ENCODE measurements around the gene KIF24.

DNA sequence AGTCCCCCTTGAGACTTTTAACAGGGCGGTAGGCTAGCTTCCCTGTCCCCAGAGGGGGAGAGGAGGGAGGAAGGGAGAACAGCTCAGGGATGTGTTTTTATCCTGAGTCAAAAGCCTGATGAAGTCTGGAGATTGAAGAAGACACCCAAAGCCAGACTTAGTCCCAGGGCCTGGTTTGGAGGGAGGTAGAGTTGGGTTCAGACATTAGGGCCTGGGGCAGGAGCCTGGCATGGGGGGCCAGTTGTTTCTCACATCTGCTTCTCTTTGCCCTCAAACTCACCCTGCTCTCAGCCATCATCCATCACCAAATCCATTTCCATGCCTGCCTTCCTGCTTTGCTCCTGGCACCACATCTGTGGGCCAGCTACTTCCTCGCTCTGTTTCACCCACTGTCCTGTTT lies 44.7 kb upstream of the KIF24 start:
- TF ChIP-seq, protein P1, sequence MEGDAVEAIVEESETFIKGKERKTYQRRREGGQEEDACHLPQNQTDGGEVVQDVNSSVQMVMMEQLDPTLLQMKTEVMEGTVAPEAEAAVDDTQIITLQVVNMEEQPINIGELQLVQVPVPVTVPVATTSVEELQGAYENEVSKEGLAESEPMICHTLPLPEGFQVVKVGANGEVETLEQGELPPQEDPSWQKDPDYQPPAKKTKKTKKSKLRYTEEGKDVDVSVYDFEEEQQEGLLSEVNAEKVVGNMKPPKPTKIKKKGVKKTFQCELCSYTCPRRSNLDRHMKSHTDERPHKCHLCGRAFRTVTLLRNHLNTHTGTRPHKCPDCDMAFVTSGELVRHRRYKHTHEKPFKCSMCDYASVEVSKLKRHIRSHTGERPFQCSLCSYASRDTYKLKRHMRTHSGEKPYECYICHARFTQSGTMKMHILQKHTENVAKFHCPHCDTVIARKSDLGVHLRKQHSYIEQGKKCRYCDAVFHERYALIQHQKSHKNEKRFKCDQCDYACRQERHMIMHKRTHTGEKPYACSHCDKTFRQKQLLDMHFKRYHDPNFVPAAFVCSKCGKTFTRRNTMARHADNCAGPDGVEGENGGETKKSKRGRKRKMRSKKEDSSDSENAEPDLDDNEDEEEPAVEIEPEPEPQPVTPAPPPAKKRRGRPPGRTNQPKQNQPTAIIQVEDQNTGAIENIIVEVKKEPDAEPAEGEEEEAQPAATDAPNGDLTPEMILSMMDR (IDR thresholded peaks at IDR 0.05) = no peak
- TF ChIP-seq POLR2A (IDR thresholded peaks at IDR 0.05) = no peak

All from transverse colon (tissue), 3 donors.